Posterior vena cava (tissue), 2 donors: ENCODE data around the gene CFAP61. TPM values are rescaled to one million over a fixed set of nuclear protein-coding genes. Genes with fewer than 3 reads are reported as not detected.

Experiments used
- DNase-seq: peaks from one replicate; pipeline ENCODE4 v3.0.0-alpha.2; 2020; ENCODE audit warnings: low spot score
- intact Hi-C, 2 donors: fragments of 100-400 bp; cut with DNase I; formaldehyde crosslinking; loops; one replicate each; pipeline versions ENCODE4 v1.14.1 to v1.14.2; 2022 to 2023
- total RNA-seq, 2 donors: library from RNA; stranded (reverse); fragmentation: NEBNext Ultra II Directional; extraction: Animal tissue kit (Norgen Biotek cat#: 25700); gene quantifications; one replicate each; pipeline ENCODE4 v1.2.1, GENCODE V29; 2021
- donor health status: DM: yes; HTN: yes; CAD: no.
- donor health status: DM: yes; HTN: yes; CAD: no.

CFAP61 gene
- total RNA-seq, 2 donors from 2014 or later, result 1.2 TPM; not detected in 1

GRCh38 chr20:20137851-20138250 is 85.5 kb downstream of the CFAP61 start:
- no peak for DNase-seq
- intact Hi-C loops, result no loop called here

DNA sequence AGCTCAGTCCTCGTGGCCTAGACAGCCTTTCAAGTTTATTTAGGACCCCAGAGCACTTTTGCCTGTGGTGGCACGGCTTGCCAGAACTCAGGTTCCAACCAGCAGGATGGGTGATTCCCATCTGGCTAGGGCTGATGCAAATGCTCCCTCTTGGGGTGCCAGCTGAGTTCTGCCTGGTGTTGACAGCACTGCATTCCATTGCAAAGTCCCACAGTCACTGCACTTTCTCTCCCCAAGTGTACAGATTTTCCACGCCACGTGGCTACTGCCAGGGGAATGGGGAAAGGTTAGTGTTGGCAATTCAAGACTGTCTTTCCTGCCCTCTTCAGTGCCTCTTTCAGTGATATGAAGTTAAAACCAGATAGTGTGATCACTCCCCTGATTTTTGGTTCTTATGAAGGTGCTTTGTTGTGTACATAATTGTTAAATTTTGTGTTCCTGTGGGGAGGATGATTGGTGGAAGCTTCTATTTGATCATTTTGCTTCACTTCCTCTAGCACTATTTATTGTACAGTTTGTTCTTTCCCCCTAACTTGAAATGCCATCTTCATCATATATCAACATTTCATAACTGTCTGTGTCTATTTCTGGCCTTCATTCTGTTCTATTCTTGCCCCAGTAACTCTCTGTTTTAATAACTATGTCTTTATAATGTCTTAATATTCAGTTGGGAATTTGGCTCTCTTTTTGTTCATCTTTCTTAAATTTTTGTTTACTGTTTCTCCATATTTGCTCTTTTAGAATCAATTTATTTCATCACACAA is 86.2 kb downstream of the CFAP61 start:
- DNase-seq, result no peak
- intact Hi-C loops, result no loop called here

DNA sequence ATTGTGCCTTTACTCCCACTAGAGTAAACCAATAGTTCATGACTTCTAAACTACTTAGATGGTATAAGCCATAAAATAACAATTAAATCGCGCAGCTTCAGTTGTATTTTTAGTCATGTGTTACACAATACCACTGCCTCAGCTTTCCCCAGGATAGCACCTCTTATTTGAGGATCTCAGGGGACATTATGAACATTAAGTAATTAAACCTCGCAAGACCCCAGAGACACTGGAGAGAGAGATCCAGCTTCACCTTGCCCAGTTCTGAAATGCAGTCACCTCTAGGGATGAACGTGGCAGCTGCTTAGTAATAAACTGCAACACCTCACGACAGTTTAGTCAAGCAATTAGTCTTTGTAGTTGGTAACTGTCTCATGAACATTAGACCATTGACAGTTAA is 87.1 kb downstream of the CFAP61 start:
- no peak for DNase-seq
- intact Hi-C loops, result no loop called here

- DNase-seq, result no peak
- intact Hi-C loops, result loop anchor here in 1 of 2 donors (10.0 kb wide), 1 partner anchor 58 kb away; no protein-coding TSS in a partner anchor
Measured at GRCh38 chr20:20143165-20143564, 90.8 kb downstream of the CFAP61 start.

DNA sequence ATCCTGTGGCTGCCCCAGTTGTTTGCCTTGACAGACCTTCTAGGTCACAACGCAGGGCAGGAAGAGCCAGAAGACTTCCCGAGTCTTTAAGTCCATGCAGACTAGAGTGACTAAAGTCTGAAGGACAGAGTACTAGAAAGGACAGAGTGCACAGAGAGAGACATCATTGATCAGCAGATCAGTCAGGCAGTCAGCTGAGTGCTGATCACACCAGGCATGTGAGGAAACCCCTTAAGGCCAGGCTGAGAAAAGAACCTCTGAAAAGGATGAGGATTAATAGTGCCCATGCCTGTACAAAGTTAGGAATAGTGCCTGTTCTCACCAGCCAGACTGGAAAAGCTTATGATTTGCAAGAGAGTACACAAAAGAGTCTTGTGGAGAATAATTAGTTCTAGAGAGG is 91.3 kb downstream of the CFAP61 start:
- DNase-seq, result no peak
- intact Hi-C loops, result loop anchor here in 1 of 2 donors (10.0 kb wide), 1 partner anchor 59 kb away; no protein-coding TSS in a partner anchor

- intact Hi-C loops, result loop anchor here in 1 of 2 donors (10.0 kb wide), 1 partner anchor 64 kb away; no protein-coding TSS in a partner anchor
- DNase-seq, result no peak
Measured at GRCh38 chr20:20148779-20149178, 96.4 kb downstream of the CFAP61 start.

- DNase-seq, result no peak
- intact Hi-C loops, result no loop called here
Measured at GRCh38 chr20:20150241-20150640, 97.9 kb downstream of the CFAP61 start.

GRCh38 chr20:20160520-20160919 is 108.2 kb downstream of the CFAP61 start:
- intact Hi-C loops, result no loop called here
- no peak for DNase-seq

- DNase-seq, result no peak
- intact Hi-C loops, result no loop called here
Measured at GRCh38 chr20:20161611-20162010, 109.3 kb downstream of the CFAP61 start.

DNA sequence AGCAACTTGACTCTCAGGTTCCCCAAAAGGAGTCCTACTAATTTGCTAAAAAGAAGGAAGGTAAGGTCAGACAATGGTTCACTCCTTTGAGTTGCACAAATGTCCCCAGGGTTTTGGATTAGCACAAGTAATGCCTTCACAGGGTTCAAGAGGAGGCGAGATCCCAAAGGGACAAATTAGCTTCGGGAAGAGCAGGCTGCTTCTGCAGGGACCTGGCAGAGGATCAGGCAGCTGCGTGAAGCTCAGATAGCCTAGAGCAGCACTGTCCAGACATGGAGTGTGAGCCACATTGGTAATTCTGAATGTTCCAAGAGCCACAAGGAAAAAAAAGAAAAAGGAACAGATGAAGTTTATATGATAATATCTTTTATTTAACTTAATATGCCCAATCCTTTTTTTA is 115.4 kb downstream of the CFAP61 start:
- intact Hi-C loops, result no loop called here
- DNase-seq, result no peak

GRCh38 chr20:20173254-20173653 is 120.9 kb downstream of the CFAP61 start:
- intact Hi-C loops, result no loop called here
- no peak for DNase-seq

DNA sequence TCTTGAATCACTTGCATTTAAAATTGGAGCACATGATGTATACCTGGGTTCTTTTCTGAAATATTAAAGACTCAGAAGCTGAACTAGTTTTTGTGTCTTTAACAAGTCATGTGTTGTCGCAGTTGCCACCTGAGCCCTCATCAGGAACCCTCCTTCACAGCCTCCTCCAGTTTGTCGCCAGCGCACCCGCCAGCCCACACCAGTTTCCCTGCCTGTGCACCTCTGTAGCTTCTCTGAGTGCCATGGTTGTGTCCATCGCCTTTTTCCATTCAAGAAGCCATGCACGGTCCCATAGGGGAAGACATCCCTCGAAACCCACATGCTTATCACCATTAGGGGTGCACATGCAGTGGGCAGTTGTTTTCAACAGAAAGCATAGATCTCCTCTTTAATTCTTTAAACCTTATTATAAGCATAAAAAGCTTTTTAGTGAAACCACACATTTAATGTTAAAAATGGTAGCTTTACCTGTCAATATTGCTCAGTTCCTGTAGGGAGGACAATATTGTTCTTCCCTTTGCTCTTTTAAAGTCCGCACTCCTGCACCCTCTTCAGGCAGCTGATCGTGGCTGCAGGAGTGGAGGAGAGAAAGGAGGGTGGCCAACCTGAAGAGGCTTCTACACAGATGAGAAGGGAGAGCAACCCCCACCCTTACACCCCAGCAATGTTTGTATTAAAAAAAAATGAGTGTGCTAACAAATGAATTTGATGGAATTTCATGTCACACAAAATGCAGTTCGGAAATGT is 121.9 kb downstream of the CFAP61 start:
- DNase-seq, result no peak
- intact Hi-C loops, result no loop called here

DNA sequence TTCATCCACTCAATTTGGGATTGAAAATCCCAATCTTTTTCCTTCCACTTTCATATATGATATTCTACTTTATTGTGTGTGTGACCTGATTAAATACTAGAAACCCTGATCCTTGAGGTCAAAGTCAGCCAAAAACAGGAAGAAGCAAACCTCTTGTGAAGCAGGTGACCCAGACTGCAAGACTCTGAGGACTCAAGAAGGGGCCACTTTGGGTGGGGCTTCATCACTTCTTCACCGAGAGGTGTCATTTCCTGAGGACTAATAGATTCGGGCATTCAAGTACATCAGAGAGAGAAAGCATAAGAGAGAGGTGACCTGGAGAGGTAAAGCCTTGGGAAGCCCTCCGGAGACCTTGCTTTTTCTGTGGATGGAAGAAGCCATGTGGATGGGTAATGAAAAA is 129.0 kb downstream of the CFAP61 start:
- DNase-seq, result no peak
- intact Hi-C loops, result no loop called here

DNA sequence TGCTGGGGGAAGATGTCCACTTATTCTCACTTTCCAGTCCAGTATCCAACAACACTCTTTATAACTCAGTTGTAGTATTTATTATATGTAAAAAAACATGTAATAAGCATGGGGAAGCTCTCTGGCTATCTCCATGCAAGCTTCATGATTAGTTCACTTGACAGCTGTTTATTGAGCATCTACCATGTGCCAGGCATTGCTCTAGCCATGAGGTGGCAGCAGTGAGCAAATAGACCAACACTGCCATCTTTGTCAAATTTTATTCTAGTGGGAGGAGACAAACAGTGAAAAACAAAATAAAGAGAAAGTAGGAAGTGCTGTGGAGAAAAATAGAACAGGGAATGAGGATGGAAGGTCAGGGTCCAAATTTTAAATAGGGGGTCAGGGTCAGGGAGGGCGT is 131.8 kb downstream of the CFAP61 start:
- no peak for DNase-seq
- intact Hi-C loops, result no loop called here

GRCh38 chr20:20184706-20185105 is 132.4 kb downstream of the CFAP61 start:
- no peak for DNase-seq
- intact Hi-C loops, result no loop called here

GRCh38 chr20:20188647-20189046 is 136.3 kb downstream of the CFAP61 start:
- intact Hi-C loops, result no loop called here
- DNase-seq, result no peak

GRCh38 chr20:20192366-20192765 is 140.0 kb downstream of the CFAP61 start:
- no peak for DNase-seq
- intact Hi-C loops, result no loop called here

GRCh38 chr20:20195021-20195705 is 142.8 kb downstream of the CFAP61 start:
- intact Hi-C loops, result no loop called here
- DNase-seq, result no peak

DNA sequence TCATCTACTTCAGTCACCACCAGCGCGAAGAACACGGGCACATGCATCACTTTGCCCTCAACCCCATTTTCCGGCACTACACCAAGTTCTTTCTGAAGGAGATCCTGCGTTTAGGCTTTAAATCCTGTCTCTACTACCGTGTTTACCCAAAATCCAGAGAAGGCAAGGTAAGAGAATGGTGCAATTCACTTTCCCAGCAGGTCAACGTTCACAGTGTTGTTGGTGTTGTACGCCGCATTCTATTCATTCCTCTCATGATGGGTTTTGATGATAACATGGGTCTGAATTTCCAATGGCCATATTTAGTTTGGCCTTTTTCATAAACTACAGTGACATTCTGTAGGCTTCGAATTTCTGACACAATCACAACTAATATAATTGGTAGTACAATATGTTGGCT is 144.3 kb downstream of the CFAP61 start:
- DNase-seq, result no peak
- intact Hi-C loops, result no loop called here

- DNase-seq, result no peak
- intact Hi-C loops, result no loop called here
Measured at GRCh38 chr20:20198011-20198410, 145.7 kb downstream of the CFAP61 start.
